HepG2 (cell line): Measurements from ENCODE around the gene IFIT3. TPM values are rescaled to one million over a fixed set of nuclear protein-coding genes. Genes with fewer than 3 reads are reported as not detected.

ENCODE experiments used
- ATF4 ChIP-seq, 2 experiments: fragments of 450-650 bp in 1 of 2; sonication (generic) in 1 of 2; formaldehyde crosslinking; IDR thresholded peaks; 2 replicates each; pipeline versions ENCODE4 v1.5.0 to v1.8.0; 2020 to 2022; ENCODE audit warnings: mild to moderate bottlenecking in 1 of 2, missing genetic modification reagents in 1 of 2
- BRD4 ChIP-seq: sonication (generic); formaldehyde crosslinking; IDR thresholded peaks from 2 replicates; pipeline ENCODE4 v1.4.0; 2020; ENCODE audit warnings: missing genetic modification reagents
- FOXK1 ChIP-seq: sonication (generic); formaldehyde crosslinking; IDR thresholded peaks from 2 replicates; pipeline ENCODE4 v1.4.0; 2020; ENCODE audit warnings: low read depth, missing genetic modification reagents, borderline replicate concordance
- HHEX ChIP-seq: IDR thresholded peaks from 2 replicates; pipeline ENCODE4 v1.6.1; 2016; ENCODE audit warnings: control low read depth
- IRF1 ChIP-seq: sonication (generic); formaldehyde crosslinking; IDR thresholded peaks from 2 replicates; pipeline ENCODE4 v1.4.0; 2020; ENCODE audit warnings: low read depth, mild to moderate bottlenecking, missing genetic modification reagents
- JUN ChIP-seq: sonication (generic); formaldehyde crosslinking; IDR thresholded peaks from 2 replicates; pipeline ENCODE4 v1.4.0; 2020; ENCODE audit warnings: mild to moderate bottlenecking, missing genetic modification reagents
- JUND ChIP-seq: sonication (generic); formaldehyde crosslinking; IDR thresholded peaks from 2 replicates; pipeline ENCODE4 v1.8.0; 2022; ENCODE audit warnings: mild to moderate bottlenecking, missing genetic modification reagents
- NFYB ChIP-seq: sonication (generic); formaldehyde crosslinking; IDR thresholded peaks from 2 replicates; pipeline ENCODE4 v1.4.0; 2020; ENCODE audit warnings: missing genetic modification reagents
- PRMT3 ChIP-seq: sonication (generic); formaldehyde crosslinking; IDR thresholded peaks from 2 replicates; pipeline ENCODE4 v1.8.1; 2022; ENCODE audit warnings: low read depth, mild to moderate bottlenecking, moderate library complexity, missing genetic modification reagents, borderline replicate concordance
- SMAD3 ChIP-seq: sonication (generic); formaldehyde crosslinking; IDR thresholded peaks from 2 replicates; pipeline ENCODE4 v1.4.0; 2020; ENCODE audit warnings: missing genetic modification reagents
- SOX13 ChIP-seq, 3 experiments: fragments of 450-650 bp in 1 of 3; sonication (generic) in 1 of 3; formaldehyde crosslinking in 1 of 3; IDR thresholded peaks in 2 of 3; conservative IDR thresholded peaks in 1 of 3; 2 replicates each; pipeline versions ENCODE4 v1.5.0 to v1.6.1; 2016 to 2020; ENCODE audit warnings: antibody characterized with exemption in 1 of 3, mild to moderate bottlenecking in 1 of 3, missing compliant biosample characterization in 1 of 3, missing genetic modification reagents in 1 of 3, moderate library complexity in 1 of 3
- SP140L ChIP-seq: sonication (generic); formaldehyde crosslinking; IDR thresholded peaks from 2 replicates; pipeline ENCODE4 v1.4.0; 2020; ENCODE audit warnings: missing genetic modification reagents, borderline replicate concordance
- TBX2 ChIP-seq: sonication (generic); formaldehyde crosslinking; IDR thresholded peaks from 2 replicates; pipeline ENCODE4 v1.5.0; 2020; ENCODE audit warnings: missing genetic modification reagents, mild to moderate bottlenecking, borderline replicate concordance
- TERF1 ChIP-seq: sonication (generic); formaldehyde crosslinking; IDR thresholded peaks from 2 replicates; pipeline ENCODE4 v1.8.0; 2022; ENCODE audit warnings: mild to moderate bottlenecking, missing genetic modification reagents, moderate library complexity
- TRAFD1 ChIP-seq: sonication (generic); formaldehyde crosslinking; IDR thresholded peaks from 2 replicates; pipeline ENCODE4 v1.5.1; 2020; ENCODE audit warnings: missing genetic modification reagents, mild to moderate bottlenecking, borderline replicate concordance
- ZC3H13 ChIP-seq: sonication (generic); formaldehyde crosslinking; IDR thresholded peaks from 2 replicates; pipeline ENCODE4 v1.8.1; 2023; ENCODE audit warnings: mild to moderate bottlenecking, missing genetic modification reagents, moderate library complexity
- ZNF282 ChIP-seq: fragments of 450-650 bp; IDR thresholded peaks from 2 replicates; pipeline ENCODE4 v1.6.1; 2018; ENCODE audit not compliant: partially characterized antibody
- ZNF3 ChIP-seq: IDR thresholded peaks from 2 replicates; pipeline ENCODE4 v1.7.0; 2017; ENCODE audit warnings: inconsistent platforms
- ZNF678 ChIP-seq: sonication (generic); formaldehyde crosslinking; IDR thresholded peaks from 2 replicates; pipeline ENCODE4 v1.4.0; 2020; ENCODE audit warnings: mild to moderate bottlenecking, missing genetic modification reagents
- ZNF781 ChIP-seq: sonication (generic); formaldehyde crosslinking; IDR thresholded peaks from 2 replicates; pipeline ENCODE4 v1.5.1; 2020; ENCODE audit warnings: borderline replicate concordance, mild to moderate bottlenecking, missing genetic modification reagents; ENCODE audit errors: not compliant biosample characterization
- polyA plus RNA-seq, 8 experiments: library from polyadenylated mRNA; depleted of rRNA in 3 of 8; stranded (reverse) in 7 of 8; unstranded in 1 of 8; fragments of >200 nt; fragmentation: Illumina TruSeq in 4 of 8; extraction: Trizol in 4 of 8; gene quantifications; 2 replicates each; pipeline versions ENCODE4 v1.2.1 to v1.2.3, GENCODE V29; 2011 to 2016; ENCODE audit warnings: low read depth in 4 of 8, missing spikeins in 1 of 8, mixed read lengths in 1 of 8; ENCODE audit not compliant: insufficient read depth in 1 of 8
- total RNA-seq, 5 experiments: library from RNA; depleted of rRNA; stranded (reverse); fragments of >200 nt; fragmentation: Illumina TruSeq; extraction: Trizol; gene quantifications; 2 replicates each; pipeline ENCODE4 v1.2.3, GENCODE V29; 2016; ENCODE audit warnings: low read depth in 1 of 5
- TF ChIP-seq, protein P1 (sequence below): sonication (generic); formaldehyde crosslinking; IDR thresholded peaks from 2 replicates; pipeline ENCODE4 v1.4.0; 2020; ENCODE audit warnings: missing genetic modification reagents

Gene IFIT3
- total and polyA plus RNA-seq, 2 of the 13 experiments (the other 11 are each of a cell fraction or from before 2014, with no cell fraction given), result 0.48 to 3.1 TPM

DNA sequence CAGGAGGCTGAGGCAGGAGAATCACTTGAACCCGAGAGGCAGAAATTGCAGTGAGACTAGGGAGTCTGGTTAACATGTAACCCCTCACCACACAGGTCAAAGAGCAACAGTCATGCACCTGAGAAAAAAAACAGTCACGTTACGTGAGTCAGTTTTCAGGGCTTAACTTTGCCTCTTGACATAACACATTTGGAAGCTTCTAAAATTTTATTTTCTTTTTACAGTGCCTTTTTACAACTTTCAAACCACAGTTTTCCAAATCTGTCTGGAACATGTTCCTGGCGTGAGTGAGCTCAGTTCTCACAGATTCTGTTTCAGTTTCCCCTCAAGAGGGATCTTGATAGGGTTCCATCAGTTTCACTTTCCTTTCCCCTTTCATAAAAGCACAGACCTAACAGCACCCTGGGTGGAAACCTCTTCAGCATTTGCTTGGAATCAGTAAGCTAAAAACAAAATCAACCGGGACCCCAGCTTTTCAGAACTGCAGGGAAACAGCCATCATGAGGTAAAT lies 4.4 kb downstream of the IFIT3 start (continued):
- no peak for TF ChIP-seq JUND (CRISPR knock-in tag)
- no peak; a peak in 1 of 4 replicates for TF ChIP-seq ATF4 (CRISPR knock-in tag; IDR thresholded peaks at IDR 0.05)
- no peak for TF ChIP-seq NFYB
- no peak for TF ChIP-seq ZC3H13 (CRISPR knock-in tag)
- TF ChIP-seq TBX2 (CRISPR knock-in tag), result peak; percentile 36; the same call in 1 of the 2 replicates
- TF ChIP-seq ZNF781 (CRISPR knock-in tag), result no peak
- TF ChIP-seq ZNF282, result no peak
- peak; percentile 89; the same call in 1 of the 2 replicates for TF ChIP-seq IRF1 (CRISPR knock-in tag)
- no peak for TF ChIP-seq SP140L
- no peak for TF ChIP-seq SOX13 (IDR thresholded peaks at IDR 0.05)
- peak in 1 of 2 experiments; percentile 60; a peak in 2 of 4 replicates for TF ChIP-seq SOX13 (CRISPR knock-in tag; conservative IDR thresholded peaks at IDR 0.05 in 1 of 2, IDR thresholded peaks at IDR 0.05 in 1 of 2)
- no peak for TF ChIP-seq ZNF678 (CRISPR knock-in tag)
- TF ChIP-seq TERF1 (CRISPR knock-in tag), result no peak
- no peak for TF ChIP-seq JUN (CRISPR knock-in tag)
- no peak for TF ChIP-seq SMAD3 (CRISPR knock-in tag)
- TF ChIP-seq TRAFD1 (CRISPR knock-in tag), result no peak
- TF ChIP-seq FOXK1 (CRISPR knock-in tag), result no peak
- TF ChIP-seq, protein P1, sequence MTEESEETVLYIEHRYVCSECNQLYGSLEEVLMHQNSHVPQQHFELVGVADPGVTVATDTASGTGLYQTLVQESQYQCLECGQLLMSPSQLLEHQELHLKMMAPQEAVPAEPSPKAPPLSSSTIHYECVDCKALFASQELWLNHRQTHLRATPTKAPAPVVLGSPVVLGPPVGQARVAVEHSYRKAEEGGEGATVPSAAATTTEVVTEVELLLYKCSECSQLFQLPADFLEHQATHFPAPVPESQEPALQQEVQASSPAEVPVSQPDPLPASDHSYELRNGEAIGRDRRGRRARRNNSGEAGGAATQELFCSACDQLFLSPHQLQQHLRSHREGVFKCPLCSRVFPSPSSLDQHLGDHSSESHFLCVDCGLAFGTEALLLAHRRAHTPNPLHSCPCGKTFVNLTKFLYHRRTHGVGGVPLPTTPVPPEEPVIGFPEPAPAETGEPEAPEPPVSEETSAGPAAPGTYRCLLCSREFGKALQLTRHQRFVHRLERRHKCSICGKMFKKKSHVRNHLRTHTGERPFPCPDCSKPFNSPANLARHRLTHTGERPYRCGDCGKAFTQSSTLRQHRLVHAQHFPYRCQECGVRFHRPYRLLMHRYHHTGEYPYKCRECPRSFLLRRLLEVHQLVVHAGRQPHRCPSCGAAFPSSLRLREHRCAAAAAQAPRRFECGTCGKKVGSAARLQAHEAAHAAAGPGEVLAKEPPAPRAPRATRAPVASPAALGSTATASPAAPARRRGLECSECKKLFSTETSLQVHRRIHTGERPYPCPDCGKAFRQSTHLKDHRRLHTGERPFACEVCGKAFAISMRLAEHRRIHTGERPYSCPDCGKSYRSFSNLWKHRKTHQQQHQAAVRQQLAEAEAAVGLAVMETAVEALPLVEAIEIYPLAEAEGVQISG, result 0 out of 2 replicates have a peak, but pooled peaks have one; percentile 18
- no peak for TF ChIP-seq PRMT3
- TF ChIP-seq BRD4 (CRISPR knock-in tag), result 0 out of 2 replicates have a peak, but pooled peaks have one; percentile 58
- no peak for TF ChIP-seq HHEX (CRISPR knock-in tag)
- no peak for TF ChIP-seq ZNF3 (CRISPR knock-in tag)
